HFFc6 (cell line): ENCODE results near the gene ALCAM. TPM values are rescaled to one million over a fixed set of nuclear protein-coding genes. Genes with fewer than 3 reads are reported as not detected.

Source experiments
- DNase-seq: peaks from one replicate; pipeline ENCODE4 v3.0.0-alpha.2; 2018
- H3K27ac Mint-ChIP-seq: 2 replicates; pipeline ENCODE4 v1.8.0; 2020; ENCODE audit warnings: mild to moderate bottlenecking, mixed read lengths
- H3K27me3 Mint-ChIP-seq: 2 replicates; pipeline ENCODE4 v1.8.0; 2021; ENCODE audit warnings: mild to moderate bottlenecking, moderate library complexity, mixed read lengths; ENCODE audit not compliant: insufficient read depth
- H3K36me3 Mint-ChIP-seq: 2 replicates; pipeline ENCODE4 v1.8.0; 2021; ENCODE audit warnings: low read depth, mixed read lengths
- H3K4me1 Mint-ChIP-seq: 2 replicates; pipeline ENCODE4 v1.8.0; 2020; ENCODE audit warnings: low read depth, mixed read lengths
- H3K4me3 Mint-ChIP-seq: 2 replicates; pipeline ENCODE4 v1.8.0; 2020; ENCODE audit warnings: mild to moderate bottlenecking, moderate library complexity, mixed read lengths
- H3K9me3 Mint-ChIP-seq: 2 replicates; pipeline ENCODE4 v1.8.0; 2020; ENCODE audit warnings: mild to moderate bottlenecking, mixed read lengths
- CTCF ChIP-seq: fragments of 200-600 bp; sonication (generic); IDR thresholded peaks from 2 replicates; pipeline ENCODE4 v1.5.0; 2021; ENCODE audit warnings: antibody characterized with exemption, mild to moderate bottlenecking
- total RNA-seq, 6 experiments: library from RNA; stranded (reverse); fragmentation: NEBNext Ultra II Directional; extraction: Animal tissue kit (Norgen Biotek cat#: 25700); gene quantifications; 2 replicates in 1 of 6; 3 replicates in 5 of 6; pipeline ENCODE4 v1.2.3, GENCODE V29; 2021

Gene ALCAM
- total RNA-seq, 6 experiments from 2014 or later: 307 to 420 (median 361) TPM

- H3K27me3 Mint-ChIP-seq: peaks cover 3% of the 10 kb centered on the region; the same call in 1 of the 2 replicates
- no peak for TF ChIP-seq CTCF
- no peak for DNase-seq
- H3K4me1 Mint-ChIP-seq: peaks cover 80% of the 10 kb centered on the region
- no peak overlapping the region for H3K4me3 Mint-ChIP-seq
- H3K9me3 Mint-ChIP-seq: no peaks in the 10 kb centered on the region
- H3K36me3 Mint-ChIP-seq: peaks cover 10% of the 10 kb centered on the region
- H3K27ac Mint-ChIP-seq: no peak overlapping the region
Measured at GRCh38 chr3:105518203-105518602, 151.5 kb downstream of the ALCAM start.

GRCh38 chr3:105518806-105519418, 152.2 kb downstream of the ALCAM start:
- H3K9me3 Mint-ChIP-seq: no peaks in the 10 kb centered on the region
- H3K4me1 Mint-ChIP-seq: peaks cover 80% of the 10 kb centered on the region
- peak; percentile 92 for TF ChIP-seq CTCF

GRCh38 chr3:105521770-105522169, 155.1 kb downstream of the ALCAM start:
- no peaks in the 10 kb centered on the region for H3K9me3 Mint-ChIP-seq
- peaks cover 3% of the 10 kb centered on the region for H3K27me3 Mint-ChIP-seq
- DNase-seq: no peak
- no peak overlapping the region for H3K27ac Mint-ChIP-seq
- H3K36me3 Mint-ChIP-seq: peaks cover 37% of the 10 kb centered on the region
- peaks cover 76% of the 10 kb centered on the region for H3K4me1 Mint-ChIP-seq
- TF ChIP-seq CTCF: no peak
- no peak overlapping the region for H3K4me3 Mint-ChIP-seq

More at GRCh38 chr3:105518806-105519418, 152.2 kb downstream of the ALCAM start:
- Mint-ChIP-seq H3K27me3 (peaks cover 3% of the 10 kb centered on the region; the same call in 1 of the 2 replicates), H3K36me3 (peaks cover 10% of the 10 kb centered on the region), H3K27ac (peak overlapping the region; percentile 14; the same call in 1 of the 2 replicates), H3K4me3 (no peak overlapping the region)
- peak; percentile 64 for DNase-seq

GRCh38 chr3:105523501-105523900, 156.8 kb downstream of the ALCAM start:
- peaks cover 3% of the 10 kb centered on the region for H3K27me3 Mint-ChIP-seq
- peaks cover 50% of the 10 kb centered on the region for H3K36me3 Mint-ChIP-seq

GRCh38 chr3:105525531-105525930, 158.8 kb downstream of the ALCAM start:
- Mint-ChIP-seq H3K4me3 (no peak overlapping the region), H3K27me3 (no peaks in the 10 kb centered on the region; the same call in 1 of the 2 replicates), H3K4me1 (peaks cover 74% of the 10 kb centered on the region), H3K36me3 (peaks cover 57% of the 10 kb centered on the region), H3K27ac (peak overlapping the region; percentile 85; the same call in 1 of the 2 replicates), H3K9me3 (no peaks in the 10 kb centered on the region)
- DNase-seq: no peak
- no peak for TF ChIP-seq CTCF

More at GRCh38 chr3:105523501-105523900, 156.8 kb downstream of the ALCAM start:
- Mint-ChIP-seq H3K9me3 (no peaks in the 10 kb centered on the region), H3K4me1 (peaks cover 81% of the 10 kb centered on the region), H3K4me3 (no peak overlapping the region), H3K27ac (peak overlapping the region; percentile 54)
- peak; percentile 18 for DNase-seq
- no peak for TF ChIP-seq CTCF
